ENCODE measurements around the gene C11orf24. TPM values are rescaled to one million over a fixed set of nuclear protein-coding genes. Genes with fewer than 3 reads are reported as not detected.

The C11orf24 gene
- total and polyA plus RNA-seq, 2 donors, result 5.9 to 17.7 TPM

DNA sequence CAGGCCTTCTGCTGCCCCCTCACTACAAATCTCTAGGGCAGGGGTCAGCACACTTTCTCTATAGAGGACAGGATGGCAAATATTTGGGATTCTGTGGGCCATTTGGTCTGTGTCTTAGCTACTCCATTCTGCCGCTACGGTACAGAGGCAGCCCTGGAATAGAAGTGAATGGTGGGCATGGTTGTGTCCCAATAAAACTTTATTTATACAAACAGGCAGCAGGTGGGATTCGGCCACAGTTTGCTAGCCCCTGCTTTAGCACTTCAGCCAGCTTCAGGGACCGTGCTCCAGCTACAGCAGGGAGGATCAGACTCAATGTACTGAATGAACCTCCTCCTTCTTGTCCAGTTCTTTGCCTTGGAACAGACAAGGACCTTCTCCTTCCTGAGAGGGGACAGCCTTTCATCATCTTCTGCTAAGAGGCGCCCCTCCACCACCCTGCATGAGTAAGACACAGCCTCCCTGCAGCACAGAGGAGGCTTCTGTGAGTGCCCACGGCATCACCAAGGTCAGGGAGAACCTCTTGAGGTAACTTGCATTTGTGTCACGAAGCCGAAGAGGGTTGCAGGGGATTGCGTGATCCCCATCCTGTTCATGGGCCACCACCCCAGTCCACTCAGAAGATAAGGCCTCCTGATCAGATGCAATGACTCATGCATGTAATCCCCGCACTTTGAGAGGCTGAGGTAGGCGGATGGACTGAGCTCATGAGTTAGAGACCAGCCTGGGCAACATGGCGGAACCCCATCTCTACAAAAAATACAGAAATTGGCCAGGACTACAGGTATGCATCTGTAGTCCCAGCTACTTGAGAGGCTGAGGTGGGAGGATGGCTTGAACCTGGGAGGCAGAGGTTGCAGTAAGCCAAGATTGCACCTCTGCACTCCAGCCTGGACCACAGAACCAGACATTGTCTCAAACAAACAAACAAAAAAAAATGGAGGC lies 4.6 kb downstream of the C11orf24 start:
- 95% methylated on average over 12 of the region's 12 CpGs for WGBS
- H3K27me3 ChIP-seq (ENCODE audit: control insufficient read depth in 2 of 2, insufficient read depth in 1 of 2, low read length in 1 of 2), result no peaks in the 10 kb centered on the region
- H3K9me3 ChIP-seq (ENCODE audit: control insufficient read depth in 2 of 2, insufficient read depth in 1 of 2, low read length in 1 of 2), result no peaks in the 10 kb centered on the region
- H3K27ac ChIP-seq (ENCODE audit: low read depth in 1 of 2, low read length in 1 of 2), result no peak overlapping the region
- peaks cover 17 to 38% of the 10 kb centered on the region in 2 donors for H3K36me3 ChIP-seq (ENCODE audit: control insufficient read depth in 2 of 2, insufficient read depth in 2 of 2, low read length in 1 of 2)
- H3K4me3 ChIP-seq (ENCODE audit: low read length in 2 of 2), result no peak overlapping the region
- peaks cover 5 to 14% of the 10 kb centered on the region in 2 donors for H3K4me1 ChIP-seq (ENCODE audit: control insufficient read depth in 2 of 2, insufficient read depth in 2 of 2, low read length in 2 of 2)
- no peak for DNase-seq (ENCODE audit: low read depth in 6 of 9, low spot score in 9 of 9)

DNA sequence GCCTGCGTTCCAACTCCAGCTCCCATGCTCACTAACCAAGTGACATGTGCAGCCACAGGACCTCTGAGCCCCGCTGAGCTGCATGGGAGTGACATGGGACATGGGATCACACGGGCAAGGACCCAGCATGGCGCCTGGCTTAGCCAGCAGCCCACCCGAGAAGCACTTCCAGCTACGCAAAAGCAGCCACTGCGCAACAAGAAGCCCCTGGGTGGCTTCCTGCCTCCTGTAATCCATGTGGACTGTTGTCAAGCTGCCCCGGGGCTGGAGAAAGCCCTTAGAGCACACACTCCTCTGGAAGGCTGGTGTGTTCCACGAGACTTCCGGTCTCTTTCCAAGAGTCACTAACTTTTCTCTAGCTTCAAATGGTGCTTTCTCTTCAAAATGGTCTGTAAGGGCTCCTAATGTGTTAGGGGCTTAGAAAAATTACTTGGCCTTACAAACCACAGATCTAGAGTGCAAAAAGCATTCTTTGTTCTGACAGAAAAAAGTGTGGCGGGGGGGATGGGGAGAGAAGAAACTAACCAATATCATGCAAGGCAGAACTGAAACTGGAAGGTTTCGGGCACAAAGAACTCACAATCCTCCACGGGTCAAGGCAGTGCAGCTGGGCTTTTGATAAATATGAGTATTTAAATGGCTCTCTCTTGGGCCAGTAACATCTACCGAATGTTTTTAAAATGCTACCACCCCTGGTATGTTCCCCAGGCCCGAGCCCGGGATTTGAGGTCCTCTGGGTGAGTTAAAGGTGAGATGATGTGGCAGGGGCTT lies 5.5 kb downstream of the C11orf24 start:
- no peak overlapping the region for H3K27ac ChIP-seq (ENCODE audit: low read depth in 1 of 2, low read length in 1 of 2)
- DNase-seq (ENCODE audit: low read depth in 6 of 9, low spot score in 9 of 9), result no peak
- no peak overlapping the region for H3K4me3 ChIP-seq (ENCODE audit: low read length in 2 of 2)
- WGBS, result 95% methylated on average over 16 of the region's 16 CpGs
- H3K4me1 ChIP-seq (ENCODE audit: control insufficient read depth in 2 of 2, insufficient read depth in 2 of 2, low read length in 2 of 2), result peaks cover 5 to 10% of the 10 kb centered on the region in 2 donors
- no peaks in the 10 kb centered on the region for H3K27me3 ChIP-seq (ENCODE audit: control insufficient read depth in 2 of 2, insufficient read depth in 1 of 2, low read length in 1 of 2)
- no peaks in the 10 kb centered on the region for H3K9me3 ChIP-seq (ENCODE audit: control insufficient read depth in 2 of 2, insufficient read depth in 1 of 2, low read length in 1 of 2)
- H3K36me3 ChIP-seq (ENCODE audit: control insufficient read depth in 2 of 2, insufficient read depth in 2 of 2, low read length in 1 of 2), result peaks cover 25 to 47% of the 10 kb centered on the region in 2 donors

GRCh38 chr11:68264741-68265540 lies 6.8 kb downstream of the C11orf24 start:
- H3K27me3 ChIP-seq (ENCODE audit: control insufficient read depth in 2 of 2, insufficient read depth in 1 of 2, low read length in 1 of 2), result no peaks in the 10 kb centered on the region
- H3K36me3 ChIP-seq (ENCODE audit: control insufficient read depth in 2 of 2, insufficient read depth in 2 of 2, low read length in 1 of 2), result peaks cover 32 to 59% of the 10 kb centered on the region in 2 donors
- peaks cover 0 to 7% of the 10 kb centered on the region in 2 donors for H3K4me1 ChIP-seq (ENCODE audit: control insufficient read depth in 2 of 2, insufficient read depth in 2 of 2, low read length in 2 of 2)
- no peak overlapping the region for H3K27ac ChIP-seq (ENCODE audit: low read depth in 1 of 2, low read length in 1 of 2)
- 91% methylated on average over 13 of the region's 13 CpGs for WGBS
- no peak overlapping the region for H3K4me3 ChIP-seq (ENCODE audit: low read length in 2 of 2)
- H3K9me3 ChIP-seq (ENCODE audit: control insufficient read depth in 2 of 2, insufficient read depth in 1 of 2, low read length in 1 of 2), result no peaks in the 10 kb centered on the region
- no peak for DNase-seq (ENCODE audit: low read depth in 6 of 9, low spot score in 9 of 9)

GRCh38 chr11:68264244-68264643 lies 7.5 kb downstream of the C11orf24 start:
- H3K4me1 ChIP-seq (ENCODE audit: control insufficient read depth in 2 of 2, insufficient read depth in 2 of 2, low read length in 2 of 2), result peaks cover 0 to 7% of the 10 kb centered on the region in 2 donors
- no peak for DNase-seq (ENCODE audit: low read depth in 6 of 9, low spot score in 9 of 9)
- no peak overlapping the region for H3K27ac ChIP-seq (ENCODE audit: low read depth in 1 of 2, low read length in 1 of 2)
- WGBS, result 97% methylated on average over 1 of the region's 1 CpG
- H3K27me3 ChIP-seq (ENCODE audit: control insufficient read depth in 2 of 2, insufficient read depth in 1 of 2, low read length in 1 of 2), result no peaks in the 10 kb centered on the region
- H3K36me3 ChIP-seq (ENCODE audit: control insufficient read depth in 2 of 2, insufficient read depth in 2 of 2, low read length in 1 of 2), result peaks cover 32 to 59% of the 10 kb centered on the region in 2 donors
- no peaks in the 10 kb centered on the region for H3K9me3 ChIP-seq (ENCODE audit: control insufficient read depth in 2 of 2, insufficient read depth in 1 of 2, low read length in 1 of 2)
- no peak overlapping the region for H3K4me3 ChIP-seq (ENCODE audit: low read length in 2 of 2)

GRCh38 chr11:68263444-68264035 lies 8.2 kb downstream of the C11orf24 start:
- DNase-seq (ENCODE audit: low read depth in 6 of 9, low spot score in 9 of 9), result no peak
- Histone ChIP-seq H3K4me1 (ENCODE audit: control insufficient read depth in 2 of 2, insufficient read depth in 2 of 2, low read length in 2 of 2) (peaks cover 0 to 7% of the 10 kb centered on the region in 2 donors), H3K27me3 (ENCODE audit: control insufficient read depth in 2 of 2, insufficient read depth in 1 of 2, low read length in 1 of 2) (no peaks in the 10 kb centered on the region), H3K36me3 (ENCODE audit: control insufficient read depth in 2 of 2, insufficient read depth in 2 of 2, low read length in 1 of 2) (peaks cover 32 to 59% of the 10 kb centered on the region in 2 donors), H3K27ac (ENCODE audit: low read depth in 1 of 2, low read length in 1 of 2) (no peak overlapping the region), H3K4me3 (ENCODE audit: low read length in 2 of 2) (no peak overlapping the region), H3K9me3 (ENCODE audit: control insufficient read depth in 2 of 2, insufficient read depth in 1 of 2, low read length in 1 of 2) (no peaks in the 10 kb centered on the region)
- 96% methylated on average over 13 of the region's 13 CpGs for WGBS

- 98% methylated on average over 8 of the region's 8 CpGs for WGBS
- peaks cover 32 to 56% of the 10 kb centered on the region in 2 donors for H3K36me3 ChIP-seq (ENCODE audit: control insufficient read depth in 2 of 2, insufficient read depth in 2 of 2, low read length in 1 of 2)
Measured at GRCh38 chr11:68262544-68262827, 9.3 kb downstream of the C11orf24 start.

GRCh38 chr11:68261749-68262543 lies 9.8 kb downstream of the C11orf24 start:
- Histone ChIP-seq H3K27ac (ENCODE audit: low read depth in 1 of 2, low read length in 1 of 2) (no peak overlapping the region), H3K27me3 (ENCODE audit: control insufficient read depth in 2 of 2, insufficient read depth in 1 of 2, low read length in 1 of 2) (peaks cover 0 to 3% of the 10 kb centered on the region in 2 donors), H3K4me1 (ENCODE audit: control insufficient read depth in 2 of 2, insufficient read depth in 2 of 2, low read length in 2 of 2) (peaks cover 0 to 13% of the 10 kb centered on the region in 2 donors), H3K4me3 (ENCODE audit: low read length in 2 of 2) (no peak overlapping the region), H3K36me3 (ENCODE audit: control insufficient read depth in 2 of 2, insufficient read depth in 2 of 2, low read length in 1 of 2) (peaks cover 32 to 51% of the 10 kb centered on the region in 2 donors), H3K9me3 (ENCODE audit: control insufficient read depth in 2 of 2, insufficient read depth in 1 of 2, low read length in 1 of 2) (no peaks in the 10 kb centered on the region)
- 98% methylated on average over 24 of the region's 24 CpGs for WGBS
- DNase-seq (ENCODE audit: low read depth in 6 of 9, low spot score in 9 of 9), result no peak

More at GRCh38 chr11:68262544-68262827, 9.3 kb downstream of the C11orf24 start:
- peaks cover 0 to 3% of the 10 kb centered on the region in 2 donors for H3K27me3 ChIP-seq (ENCODE audit: control insufficient read depth in 2 of 2, insufficient read depth in 1 of 2, low read length in 1 of 2)
- peaks cover 0 to 11% of the 10 kb centered on the region in 2 donors for H3K4me1 ChIP-seq (ENCODE audit: control insufficient read depth in 2 of 2, insufficient read depth in 2 of 2, low read length in 2 of 2)
- no peaks in the 10 kb centered on the region for H3K9me3 ChIP-seq (ENCODE audit: control insufficient read depth in 2 of 2, insufficient read depth in 1 of 2, low read length in 1 of 2)
- no peak overlapping the region for H3K27ac ChIP-seq (ENCODE audit: low read depth in 1 of 2, low read length in 1 of 2)
- no peak for DNase-seq (ENCODE audit: low read depth in 6 of 9, low spot score in 9 of 9)
- no peak overlapping the region for H3K4me3 ChIP-seq (ENCODE audit: low read length in 2 of 2)

GRCh38 chr11:68261006-68261405 lies 10.8 kb downstream of the C11orf24 start:
- Histone ChIP-seq H3K9me3 (ENCODE audit: control insufficient read depth in 2 of 2, insufficient read depth in 1 of 2, low read length in 1 of 2) (no peaks in the 10 kb centered on the region), H3K36me3 (ENCODE audit: control insufficient read depth in 2 of 2, insufficient read depth in 2 of 2, low read length in 1 of 2) (peaks cover 23 to 46% of the 10 kb centered on the region in 2 donors)
- WGBS, result 92% methylated on average over 15 of the region's 15 CpGs

More at GRCh38 chr11:68261006-68261405, 10.8 kb downstream of the C11orf24 start:
- no peak overlapping the region for H3K27ac ChIP-seq (ENCODE audit: low read depth in 1 of 2, low read length in 1 of 2)
- H3K4me1 ChIP-seq (ENCODE audit: control insufficient read depth in 2 of 2, insufficient read depth in 2 of 2, low read length in 2 of 2), result peaks cover 0 to 6% of the 10 kb centered on the region in 2 donors
- H3K27me3 ChIP-seq (ENCODE audit: control insufficient read depth in 2 of 2, insufficient read depth in 1 of 2, low read length in 1 of 2), result peaks cover 0 to 3% of the 10 kb centered on the region in 2 donors
- no peak overlapping the region for H3K4me3 ChIP-seq (ENCODE audit: low read length in 2 of 2)
- DNase-seq (ENCODE audit: low read depth in 6 of 9, low spot score in 9 of 9), result no peak

Measured in thymus (tissue), 11 donors.